ENCODE measurements around the gene CBY1. TPM values are rescaled to one million over a fixed set of nuclear protein-coding genes. Genes with fewer than 3 reads are reported as not detected.
"Not testable (repeated sequence)": the region's sequence is repeated elsewhere in the genome, so short reads cannot be mapped to it uniquely, and the experiment has no call there.

The CBY1 gene
- total RNA-seq = 13.7 TPM

GRCh38 chr22:38656256-38657044 lies at the start of gene CBY1, which contains the start of gene FAM227A:
Gene CBY1 (plus strand): TSS chr22:38656638. CDS start chr22:38668055, 11,417 bp downstream.
Gene FAM227A (minus strand): TSS chr22:38656392. CDS start chr22:38650168, 6,224 bp downstream.
- DNase-seq (ENCODE audit: low spot score) = peak; percentile 87
- peak; percentile 97 for ATAC-seq

DNA sequence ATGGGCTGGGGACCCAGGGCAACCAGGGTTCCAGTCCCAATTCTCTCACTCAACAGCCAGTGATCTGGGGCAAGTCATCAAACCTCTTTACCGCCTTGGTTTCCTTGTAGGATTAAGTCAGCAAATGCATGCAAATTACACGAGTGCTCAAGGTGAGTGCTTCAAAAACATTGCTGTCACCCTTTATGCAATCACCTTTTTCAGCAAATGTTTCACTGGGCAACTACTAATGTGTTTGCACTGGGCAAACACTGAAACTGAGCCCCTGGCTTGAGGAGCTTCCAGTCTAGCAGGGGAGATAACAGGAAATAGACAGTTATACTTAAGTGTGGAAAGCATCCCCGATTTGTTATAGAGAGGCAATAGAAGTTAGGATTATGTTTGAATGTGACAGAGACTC lies 48.8 kb upstream of the CBY1 start:
- DNase-seq (ENCODE audit: low spot score) = no peak
- ATAC-seq = peak; percentile 41

GRCh38 chr22:38608992-38609750 lies 47.3 kb upstream of the CBY1 start:
- DNase-seq (ENCODE audit: low spot score) = no peak
- no peak for ATAC-seq

DNA sequence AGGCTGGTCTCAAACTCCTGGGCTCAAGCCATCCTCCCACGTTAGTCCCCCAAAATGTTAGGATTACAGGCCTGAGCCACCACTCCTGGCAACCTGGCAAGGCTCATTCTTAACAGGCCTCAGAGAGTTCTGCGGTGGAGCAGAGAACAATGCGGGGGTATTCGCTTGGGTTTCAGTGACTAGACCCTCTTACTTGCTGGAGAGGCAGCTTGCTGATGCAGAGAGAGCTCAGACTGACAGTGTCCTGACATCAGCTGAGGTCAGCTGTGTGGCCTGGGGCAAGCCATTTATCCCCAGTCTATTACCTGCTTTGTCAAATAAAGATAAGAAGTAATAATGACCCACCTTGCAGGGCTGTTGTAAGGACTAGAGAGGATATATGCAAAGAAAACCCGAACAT lies 46.2 kb upstream of the CBY1 start:
- DNase-seq (ENCODE audit: low spot score) (no peak), ATAC-seq (no peak)

GRCh38 chr22:38611559-38611958 lies 44.9 kb upstream of the CBY1 start:
- ATAC-seq (peak; percentile 83), DNase-seq (ENCODE audit: low spot score) (peak; percentile 71)

DNA sequence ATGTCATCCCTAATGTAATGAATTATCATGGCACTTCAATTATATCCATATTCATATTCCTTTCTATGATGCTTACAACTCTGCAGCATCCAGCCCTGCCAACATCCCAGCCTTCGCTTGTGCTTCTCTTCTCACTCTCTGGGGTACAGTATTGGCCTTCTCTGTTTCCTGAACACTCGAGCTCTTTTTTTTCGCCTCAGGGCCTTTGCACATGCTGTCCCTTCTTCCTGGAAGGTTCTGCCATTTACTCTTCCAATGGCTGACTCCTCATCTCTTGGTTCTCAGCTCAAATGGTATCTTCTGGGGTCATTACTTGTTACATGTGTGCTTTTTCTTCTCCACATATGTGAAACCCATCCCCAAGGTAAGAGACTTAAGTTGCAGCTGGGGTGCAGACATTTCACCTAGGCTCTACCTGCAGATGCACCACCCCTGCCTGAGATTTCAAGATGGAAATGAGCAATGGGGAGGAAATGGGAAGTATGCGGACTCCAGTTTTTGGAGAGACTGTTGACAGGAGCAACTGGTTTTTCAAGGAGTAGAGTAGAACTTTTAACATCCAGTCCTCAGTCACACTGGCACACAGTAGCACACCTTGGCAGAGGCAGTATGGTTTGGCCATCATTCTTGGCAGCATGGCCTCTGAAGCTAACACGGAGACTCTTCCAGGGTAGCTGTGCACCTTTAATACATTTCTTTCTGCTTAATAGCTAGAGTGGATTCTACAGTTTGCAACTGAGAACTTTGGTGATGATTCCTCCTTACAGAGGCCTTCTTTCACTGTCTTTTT lies 44.0 kb upstream of the CBY1 start:
- ATAC-seq = peak; percentile 67
- peak; percentile 50 for DNase-seq (ENCODE audit: low spot score)

DNA sequence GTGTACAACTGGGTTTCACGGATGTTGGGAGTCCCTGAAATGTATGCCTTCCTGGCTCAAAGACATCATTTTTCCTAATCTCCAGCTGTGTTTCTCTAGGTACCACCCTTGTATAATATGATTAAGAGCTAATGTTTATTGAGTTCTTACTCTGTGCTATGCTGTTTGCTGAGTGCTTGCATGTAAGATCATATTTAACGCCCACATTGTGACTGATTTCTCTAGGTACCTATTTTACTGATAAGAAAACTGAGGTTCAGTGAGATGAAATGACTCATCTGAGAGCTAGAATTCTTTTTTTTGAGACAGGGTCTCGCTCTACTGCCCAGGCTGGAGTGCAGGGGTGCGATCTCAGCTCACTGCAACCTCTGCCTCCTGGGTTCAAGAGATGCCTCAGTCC lies 42.9 kb upstream of the CBY1 start:
- ATAC-seq (no peak), DNase-seq (ENCODE audit: low spot score) (no peak)

DNA sequence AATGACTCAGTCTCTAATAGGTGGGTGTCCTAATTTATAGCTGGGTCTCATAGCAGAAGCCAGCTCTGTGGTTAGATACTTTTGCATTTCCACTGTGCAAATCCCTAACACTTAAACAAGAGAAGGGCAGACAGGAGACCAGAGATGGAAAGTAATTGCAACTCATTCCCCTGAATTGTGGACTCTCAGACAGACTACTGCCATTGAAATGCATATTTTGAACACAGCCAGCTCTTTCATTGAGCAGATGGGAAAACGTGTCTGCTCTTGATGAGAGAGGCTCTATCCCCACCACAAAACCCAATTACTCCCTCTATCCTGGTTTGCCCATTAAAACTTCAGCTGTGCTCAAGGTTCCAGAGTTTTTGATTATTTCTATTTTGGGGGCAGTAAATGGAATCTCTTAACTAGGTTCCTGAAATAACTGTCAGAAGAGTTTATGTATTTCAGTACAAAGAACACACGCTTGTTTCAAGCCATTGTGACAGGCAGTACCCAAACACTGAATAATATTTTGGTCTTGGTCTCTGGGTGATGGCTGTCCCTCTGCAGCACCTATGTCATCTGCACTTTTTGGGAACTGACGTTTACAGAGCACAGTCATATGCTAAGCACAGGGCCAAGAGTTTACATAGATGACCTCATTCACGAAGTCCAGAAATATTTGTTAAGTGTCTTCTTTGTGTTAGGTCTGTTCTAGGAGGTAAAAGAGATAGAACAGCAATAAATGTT lies 41.9 kb upstream of the CBY1 start:
- no peak for ATAC-seq
- no peak for DNase-seq (ENCODE audit: low spot score)

- DNase-seq (ENCODE audit: low spot score) = not testable (repeated sequence)
Measured at GRCh38 chr22:38615064-38615405, 41.4 kb upstream of the CBY1 start.

DNA sequence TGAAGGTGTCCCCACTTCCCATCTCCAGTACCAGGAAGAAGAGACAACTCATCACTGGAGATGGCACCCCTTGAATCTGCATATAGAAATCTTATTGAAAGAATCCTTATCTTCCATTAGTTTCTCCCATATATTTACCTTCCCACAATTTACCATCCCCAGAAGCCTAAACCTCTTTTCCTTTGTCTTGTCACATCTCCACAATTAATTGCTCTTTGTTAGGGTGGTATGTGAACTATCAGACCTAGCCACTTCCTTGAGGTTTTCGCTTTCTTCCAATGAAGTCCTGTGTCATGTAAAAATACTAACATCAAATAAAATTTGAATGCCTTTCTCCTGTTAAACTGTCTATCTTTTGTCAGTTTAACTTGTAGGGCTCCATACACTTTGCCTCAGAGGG lies 38.2 kb upstream of the CBY1 start:
- DNase-seq (ENCODE audit: low spot score) = no peak
- no peak for ATAC-seq

More at GRCh38 chr22:38615064-38615405, 41.4 kb upstream of the CBY1 start:
- ATAC-seq = not testable (repeated sequence)

DNA sequence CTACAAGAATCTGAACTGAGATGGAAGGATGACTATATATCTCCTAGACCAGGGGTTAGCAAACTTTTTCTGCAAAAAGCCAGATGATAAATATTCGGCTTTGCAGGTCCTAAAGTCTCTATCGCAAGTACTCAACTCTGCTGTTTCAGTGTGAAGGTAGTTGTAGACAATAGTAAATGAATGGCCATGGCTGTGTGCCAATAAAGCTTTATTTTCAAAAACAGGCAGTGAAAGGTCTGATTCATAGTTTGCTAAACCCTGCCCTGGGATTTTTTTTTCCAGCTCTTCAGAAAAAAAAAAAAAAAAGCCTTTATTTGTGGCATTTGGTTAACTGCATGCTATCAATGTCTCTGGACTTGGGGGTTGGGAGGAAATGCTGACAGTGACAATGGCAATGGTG lies 37.8 kb upstream of the CBY1 start:
- ATAC-seq = no peak
- no peak for DNase-seq (ENCODE audit: low spot score)

GRCh38 chr22:38623351-38623750 lies 33.1 kb upstream of the CBY1 start:
- no peak for DNase-seq (ENCODE audit: low spot score)

DNA sequence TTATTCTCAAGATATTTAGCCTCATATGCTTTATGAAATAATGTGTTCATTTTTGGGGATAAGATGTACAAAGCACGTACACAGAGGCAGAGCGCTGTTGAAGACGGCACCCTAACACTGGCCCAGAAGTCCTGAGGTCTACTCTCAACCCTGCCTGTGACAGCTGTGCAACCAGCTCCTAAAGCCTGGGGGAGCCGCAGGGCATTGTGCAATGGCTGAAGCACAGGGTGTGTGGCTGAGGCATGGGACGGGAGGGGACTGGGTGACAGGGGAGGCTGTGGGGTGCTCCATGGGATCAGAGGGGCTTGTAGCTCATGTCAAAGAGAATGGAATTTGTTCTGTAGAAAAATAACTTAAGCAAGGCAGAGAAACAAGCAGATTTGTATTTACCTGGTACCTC lies 28.0 kb upstream of the CBY1 start:
- DNase-seq (ENCODE audit: low spot score) (no peak), ATAC-seq (no peak)

More at GRCh38 chr22:38623351-38623750, 33.1 kb upstream of the CBY1 start:
- no peak for ATAC-seq

- ATAC-seq = no peak
- DNase-seq (ENCODE audit: low spot score) = no peak
Measured at GRCh38 chr22:38629108-38629507, 27.3 kb upstream of the CBY1 start.

DNA sequence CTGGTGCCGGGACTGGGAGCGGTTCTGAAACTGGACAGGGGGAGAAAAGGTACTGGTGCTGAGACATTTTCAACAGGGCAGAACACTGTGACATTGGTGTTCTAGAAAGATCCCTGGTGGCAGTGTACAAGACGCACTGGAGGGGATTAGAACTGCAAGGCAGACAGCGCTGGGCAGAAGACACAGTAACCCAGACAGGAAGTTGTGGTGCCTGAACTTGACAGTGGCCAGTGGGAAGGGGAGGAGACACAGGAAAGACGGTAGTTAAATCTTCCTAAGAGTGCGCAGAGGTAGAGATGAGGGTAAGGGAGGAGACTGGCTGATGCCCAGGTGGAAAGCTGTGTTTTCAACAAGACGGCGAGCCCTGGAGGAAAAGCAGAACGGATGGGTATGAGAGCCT lies 24.7 kb upstream of the CBY1 start:
- DNase-seq (ENCODE audit: low spot score) = no peak
- no peak for ATAC-seq

DNA sequence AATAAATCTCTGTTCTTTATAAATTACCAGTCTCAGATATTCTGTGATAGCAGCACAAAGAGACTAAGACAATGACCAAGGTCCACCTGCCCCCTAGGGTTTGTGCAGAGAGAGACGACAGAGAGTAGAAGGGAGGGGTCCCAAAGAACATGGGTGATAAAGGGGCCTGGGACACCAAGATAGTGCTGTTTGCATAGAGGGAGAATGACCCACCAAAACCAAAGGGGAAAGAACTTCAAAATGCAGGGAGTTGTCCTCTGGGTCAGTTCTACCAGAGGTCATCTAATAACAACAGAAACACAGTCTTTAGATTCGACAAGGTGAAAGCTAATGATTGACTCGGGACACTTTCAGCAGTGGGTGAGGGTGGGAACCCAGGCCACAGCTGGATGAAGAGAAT lies 23.9 kb upstream of the CBY1 start:
- DNase-seq (ENCODE audit: low spot score) (no peak), ATAC-seq (no peak)

DNA sequence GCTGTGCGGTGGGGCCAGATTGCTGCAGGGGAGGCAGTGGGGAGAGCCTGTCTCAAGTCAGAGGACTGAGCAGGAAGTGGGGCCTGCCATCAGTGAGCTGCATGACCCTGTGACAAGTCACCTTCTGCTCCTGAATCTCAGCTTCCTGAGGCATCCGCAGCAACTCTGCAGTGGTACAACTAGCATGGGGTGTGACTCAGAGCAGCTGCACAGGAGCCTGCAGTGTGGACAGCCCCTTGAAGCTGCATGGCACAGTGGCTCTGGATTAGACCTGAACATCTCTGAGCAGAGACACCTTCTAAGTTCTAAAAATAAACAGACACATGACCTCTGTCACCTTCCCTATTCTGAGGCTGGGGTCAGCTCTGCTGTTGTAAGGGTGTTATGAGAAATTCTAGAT lies 18.2 kb upstream of the CBY1 start:
- no peak for DNase-seq (ENCODE audit: low spot score)
- ATAC-seq = no peak

- DNase-seq (ENCODE audit: low spot score) (no peak), ATAC-seq (no peak)
Measured at GRCh38 chr22:38638728-38639127, 17.7 kb upstream of the CBY1 start.

DNA sequence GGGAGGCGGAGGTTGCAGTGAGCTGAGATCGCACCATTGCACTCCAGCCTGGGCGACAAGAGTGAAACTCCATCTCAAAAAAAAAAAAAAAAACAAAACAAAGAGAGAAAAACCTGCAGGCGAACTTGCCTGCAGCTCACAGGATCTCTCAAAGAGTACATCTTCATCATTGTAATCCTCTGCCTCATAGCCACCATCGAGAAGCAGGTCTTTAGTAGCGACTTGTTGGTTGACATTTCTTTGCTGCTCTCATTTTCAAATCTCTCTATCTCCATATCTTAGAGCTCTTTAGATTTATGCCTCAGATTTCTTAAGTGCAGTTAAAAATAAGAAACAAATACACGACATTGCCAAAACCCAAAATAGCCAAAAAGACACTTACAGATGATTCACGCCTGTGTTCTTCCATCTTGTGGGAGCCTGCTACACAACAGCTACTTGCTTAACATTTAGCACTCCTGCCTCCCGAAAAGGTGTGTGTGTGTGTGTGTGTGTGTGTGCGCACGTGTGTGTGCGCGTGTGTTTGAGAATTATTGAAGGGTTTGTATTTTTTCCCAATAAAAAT lies 14.9 kb upstream of the CBY1 start:
- no peak for ATAC-seq
- DNase-seq (ENCODE audit: low spot score) = no peak

DNA sequence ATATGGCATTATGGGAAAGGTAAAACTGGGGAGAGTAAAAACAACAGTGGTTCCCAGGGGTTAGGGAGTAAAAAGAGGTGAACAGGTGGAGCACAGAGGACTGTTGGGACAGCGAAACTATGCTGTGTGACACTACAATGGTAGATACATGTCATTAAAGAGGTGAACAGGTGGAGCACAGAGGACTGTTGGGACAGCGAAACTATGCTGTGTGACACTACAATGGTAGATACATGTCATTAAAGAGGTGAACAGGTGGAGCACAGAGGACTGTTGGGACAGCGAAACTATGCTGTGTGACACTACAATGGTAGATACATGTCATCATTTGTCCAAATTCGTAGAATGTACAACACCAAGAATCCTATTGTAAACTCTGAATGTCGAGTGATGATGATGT lies 12.2 kb upstream of the CBY1 start:
- ATAC-seq = peak; percentile 66
- not testable (repeated sequence) for DNase-seq (ENCODE audit: low spot score)

All from left lobe of liver (tissue), 2 donors.